ENCODE measurements around the gene HEXIM1. TPM values are rescaled to one million over a fixed set of nuclear protein-coding genes. Genes with fewer than 3 reads are reported as not detected.

Gene HEXIM1
- total RNA-seq, 1 experiment from 2014 or later: 59.1 TPM

GRCh38 chr17:45127548-45128300 lies 20.6 kb upstream of the HEXIM1 start:
- H3K27ac ChIP-seq (ENCODE audit: low read length): peak overlapping the region; percentile 83

GRCh38 chr17:45128331-45128730 lies 19.9 kb upstream of the HEXIM1 start:
- peaks cover 58% of the 10 kb centered on the region for H3K4me1 ChIP-seq (ENCODE audit: control insufficient read depth, insufficient read depth, low read length)
- CTCF ChIA-PET: no interaction called here
- in situ Hi-C loops (cut with HindIII; ENCODE audit: low pct_unique_long_range_greater_than_20kb, low sequenced_read_pairs): no loop called here
- H3K36me3 ChIP-seq (ENCODE audit: control insufficient read depth, insufficient read depth, low read length): no peaks in the 10 kb centered on the region; the same call in 1 of the 2 replicates
- ATAC-seq: no peak
- H3K27me3 ChIP-seq (ENCODE audit: control insufficient read depth, insufficient read depth, low read length): no peaks in the 10 kb centered on the region
- H3K9me3 ChIP-seq (ENCODE audit: control insufficient read depth, insufficient read depth, low read depth, low read length): no peaks in the 10 kb centered on the region
- intact Hi-C loops (cut with micrococcal nuclease; ENCODE audit: unreplicated experiment): no loop called here
- POLR2A ChIA-PET: no interaction called here
- H3K4me3 ChIP-seq (ENCODE audit: low read depth in 2 of 2, low read length in 2 of 2): 0 out of 4 replicates have a peak overlapping the region, but pooled peaks of 1 of the 2 experiments have one; percentile 18
- DNase-seq (ENCODE audit: low read depth, low spot score): no peak
- no TSS peak for BruUV-seq (replicated peaks)
- TF ChIP-seq CTCF (IDR thresholded peaks at IDR 0.05) (no peak), TCF7L2 (IDR thresholded peaks at IDR 0.05; ENCODE audit: low read depth, low read length) (no peak), REST (IDR thresholded peaks at IDR 0.05; ENCODE audit: insufficient read depth in 1 of 2, low read depth in 2 of 2, low read length in 1 of 2) (no peak), SIN3A (IDR thresholded peaks at IDR 0.05; ENCODE audit: borderline replicate concordance, insufficient read depth, low read depth, low read length) (no peak), POLR2AphosphoS5 (IDR thresholded peaks at IDR 0.05; ENCODE audit: low read depth, low read length) (no peak)
- peak overlapping the region; percentile 83 for H3K27ac ChIP-seq (ENCODE audit: low read length)

More at GRCh38 chr17:45127548-45128300, 20.6 kb upstream of the HEXIM1 start:
- POLR2A ChIA-PET: no interaction called here
- ATAC-seq: no peak; the same call in 1 of the 2 replicates
- in situ Hi-C loops (cut with HindIII; ENCODE audit: low pct_unique_long_range_greater_than_20kb, low sequenced_read_pairs) (no loop called here), intact Hi-C loops (cut with micrococcal nuclease; ENCODE audit: unreplicated experiment) (no loop called here)
- TF ChIP-seq TCF7L2 (IDR thresholded peaks at IDR 0.05; ENCODE audit: low read depth, low read length) (0 out of 2 replicates have a peak, but pooled peaks have one; percentile 58), REST (IDR thresholded peaks at IDR 0.05; ENCODE audit: insufficient read depth in 1 of 2, low read depth in 2 of 2, low read length in 1 of 2) (no peak), CTCF (IDR thresholded peaks at IDR 0.05) (no peak)
- CTCF ChIA-PET: no interaction called here
- H3K36me3 ChIP-seq (ENCODE audit: control insufficient read depth, insufficient read depth, low read length): no peaks in the 10 kb centered on the region; the same call in 1 of the 2 replicates
- H3K4me1 ChIP-seq (ENCODE audit: control insufficient read depth, insufficient read depth, low read length): peaks cover 64% of the 10 kb centered on the region
- DNase-seq (ENCODE audit: low read depth, low spot score): no peak
- H3K27me3 ChIP-seq (ENCODE audit: control insufficient read depth, insufficient read depth, low read length): no peaks in the 10 kb centered on the region
- 0 out of 4 replicates have a peak overlapping the region, but pooled peaks of 1 of the 2 experiments have one; percentile 18 for H3K4me3 ChIP-seq (ENCODE audit: low read depth in 2 of 2, low read length in 2 of 2)
- H3K9me3 ChIP-seq (ENCODE audit: control insufficient read depth, insufficient read depth, low read depth, low read length): no peaks in the 10 kb centered on the region
- BruUV-seq (replicated peaks): no TSS peak

All from Panc1 (cell line).